Activated CD8-positive, alpha-beta memory T cell treated with anti-CD3 and anti-CD28 coated beads, Interleukin-2, amount 10 ng/mL, durations not matched to agents 7 days and 5 days (primary cell): ENCODE measurements around the gene EEF1A2. TPM values are rescaled to one million over a fixed set of nuclear protein-coding genes. Genes with fewer than 3 reads are reported as not detected.

Experiments used
- ATAC-seq: fragments of 150-1000 bp; cut with Tn5 transposase; one replicate; pipeline ENCODE4 v1.10.0; 2021; ENCODE audit warnings: moderate library complexity
- CTCF ChIA-PET: fragments of 350-600 bp; sonication (Branson Sonifier 250); formaldehyde crosslinking; loops from one replicate; lab custom pipeline; 2021; ENCODE audit warnings: antibody characterized with exemption; lab: Charles Lee
- DNase-seq: peaks from one replicate; pipeline ENCODE4 v3.0.0-alpha.2; 2020
- H3K27ac Mint-ChIP-seq: one replicate; pipeline ENCODE4 v1.8.0; 2021; ENCODE audit warnings: mild to moderate bottlenecking, mixed read lengths
- H3K27me3 Mint-ChIP-seq: one replicate; pipeline ENCODE4 v1.8.0; 2021; ENCODE audit warnings: mixed read lengths
- H3K36me3 Mint-ChIP-seq: one replicate; pipeline ENCODE4 v1.8.0; 2021; ENCODE audit warnings: mild to moderate bottlenecking, mixed read lengths
- H3K4me1 Mint-ChIP-seq: one replicate; pipeline ENCODE4 v1.8.0; 2021; ENCODE audit warnings: mixed read lengths
- H3K4me3 Mint-ChIP-seq: one replicate; pipeline ENCODE4 v1.8.0; 2021; ENCODE audit warnings: mild to moderate bottlenecking, moderate library complexity, mixed read lengths
- H3K9me3 Mint-ChIP-seq: one replicate; pipeline ENCODE4 v1.8.0; 2022; ENCODE audit warnings: low read depth, mixed read lengths
- total RNA-seq, 2 experiments: library from RNA; stranded (reverse); gene quantifications; one replicate each; pipeline ENCODE4 v1.2.3, GENCODE V29; 2021

EEF1A2 gene
- total RNA-seq, 2 experiments from 2014 or later, result 0.84 TPM; not detected in 1

DNA sequence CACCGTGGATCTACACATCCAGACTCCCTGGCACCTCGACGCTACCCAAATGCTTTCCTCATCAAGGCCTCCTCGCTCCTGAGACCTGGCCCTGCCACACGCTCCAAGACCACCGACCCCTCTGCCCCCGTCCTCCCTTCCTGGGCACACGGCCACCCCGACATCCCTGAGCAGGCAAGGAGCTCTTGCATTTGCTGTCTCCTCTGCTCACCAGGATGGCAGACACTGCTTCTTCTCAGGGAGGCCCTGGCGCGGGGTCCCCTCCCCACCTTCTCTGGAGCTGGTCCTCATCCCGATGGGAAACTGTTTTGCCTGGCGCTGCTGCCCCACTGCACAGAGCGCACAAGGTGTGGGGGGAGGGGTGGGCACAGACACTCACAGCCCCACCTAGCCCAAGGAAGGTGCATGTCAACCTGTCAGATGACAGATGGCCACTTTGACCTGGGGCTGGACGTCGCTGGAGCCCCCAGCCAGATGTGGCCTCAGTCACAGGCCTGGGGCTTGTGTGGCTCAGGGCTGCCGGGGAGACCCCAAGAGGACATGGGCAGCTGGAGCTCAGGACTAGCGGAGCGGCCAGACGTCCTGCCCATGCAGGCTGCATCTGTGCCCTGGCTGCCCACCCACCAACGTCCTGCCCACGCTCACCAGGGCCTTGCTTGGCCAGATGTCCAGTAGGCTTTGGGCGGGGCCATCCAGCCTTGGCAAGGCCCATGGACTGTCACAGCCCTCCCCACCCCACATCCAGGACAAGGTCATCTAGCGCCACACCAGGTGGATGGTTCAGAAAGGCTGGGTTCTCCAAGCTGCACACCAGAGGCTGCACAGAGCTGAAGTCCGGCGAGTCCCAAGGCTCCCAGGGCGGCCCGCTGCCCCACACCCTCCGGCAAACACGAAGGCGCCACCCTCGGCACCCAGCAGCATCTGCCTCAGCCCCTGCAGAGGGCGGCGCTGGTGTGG lies 20.3 kb downstream of the EEF1A2 start:
- CTCF ChIA-PET, result no interaction called here
- Mint-ChIP-seq H3K4me1 (peaks cover 2% of the 10 kb centered on the region), H3K27me3 (peaks cover 38% of the 10 kb centered on the region), H3K36me3 (no peaks in the 10 kb centered on the region), H3K9me3 (no peaks in the 10 kb centered on the region), H3K4me3 (no peak overlapping the region), H3K27ac (no peak overlapping the region)
- ATAC-seq, result no peak
- no peak for DNase-seq

DNA sequence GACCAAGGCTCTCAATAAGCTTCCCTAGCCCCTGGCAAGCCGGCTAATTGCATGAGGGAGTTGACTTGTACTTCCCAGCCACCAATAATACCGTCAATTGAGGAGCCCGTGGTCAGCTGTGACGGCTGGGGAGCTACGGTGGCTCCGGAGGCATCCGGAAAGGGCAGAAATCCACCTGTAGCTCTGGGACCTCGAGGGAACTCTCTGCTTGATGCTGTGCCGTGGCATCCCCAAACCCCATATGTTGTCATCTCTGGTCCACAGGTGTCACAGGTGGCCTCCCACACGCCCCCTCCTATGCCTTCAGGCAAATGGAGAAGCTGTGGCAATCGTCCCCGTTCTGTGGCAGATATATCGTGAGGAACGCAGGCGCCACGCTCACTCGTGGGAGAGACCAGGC lies 20.9 kb downstream of the EEF1A2 start:
- Mint-ChIP-seq H3K27ac (no peak overlapping the region), H3K27me3 (peaks cover 43% of the 10 kb centered on the region), H3K4me3 (no peak overlapping the region), H3K4me1 (peaks cover 2% of the 10 kb centered on the region), H3K9me3 (no peaks in the 10 kb centered on the region), H3K36me3 (no peaks in the 10 kb centered on the region)
- DNase-seq (no peak), ATAC-seq (no peak)
- CTCF ChIA-PET, result no interaction called here

DNA sequence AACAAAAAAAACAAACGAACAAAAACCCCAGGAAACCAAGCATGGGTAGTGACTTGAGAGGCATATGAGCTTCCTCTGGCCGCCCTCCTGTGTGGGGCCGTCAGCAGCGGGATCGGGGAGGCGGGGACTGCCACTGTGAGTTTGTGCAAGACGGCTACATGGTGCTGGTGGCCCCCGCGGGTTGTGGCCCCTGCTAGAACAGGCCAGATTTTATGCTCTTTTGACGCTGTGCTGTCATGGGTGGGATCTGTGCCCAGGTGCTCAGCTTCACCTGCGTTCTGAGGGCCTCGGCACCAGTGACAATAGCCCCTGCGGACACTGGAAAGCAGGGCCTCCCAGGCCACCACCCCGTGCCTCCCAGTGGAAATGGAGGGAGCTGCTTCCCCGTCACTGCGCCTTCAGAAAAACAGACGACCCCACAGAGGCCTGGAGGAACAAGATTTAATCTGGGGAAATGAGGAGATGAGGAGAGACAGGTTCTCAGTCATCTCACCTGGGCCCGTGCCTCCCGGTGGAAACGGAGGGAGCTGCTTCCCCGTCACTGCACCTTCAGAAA lies 21.7 kb downstream of the EEF1A2 start:
- H3K27ac Mint-ChIP-seq, result no peak overlapping the region
- peaks cover 41% of the 10 kb centered on the region for H3K27me3 Mint-ChIP-seq
- H3K4me3 Mint-ChIP-seq, result no peak overlapping the region
- H3K36me3 Mint-ChIP-seq, result no peaks in the 10 kb centered on the region
- peaks cover 2% of the 10 kb centered on the region for H3K4me1 Mint-ChIP-seq
- no peaks in the 10 kb centered on the region for H3K9me3 Mint-ChIP-seq
- CTCF ChIA-PET, result no interaction called here
- no peak for DNase-seq
- ATAC-seq, result no peak

- H3K4me1 Mint-ChIP-seq, result peaks cover 2% of the 10 kb centered on the region
- no peaks in the 10 kb centered on the region for H3K36me3 Mint-ChIP-seq
- peaks cover 44% of the 10 kb centered on the region for H3K27me3 Mint-ChIP-seq
- CTCF ChIA-PET, result no interaction called here
- no peak overlapping the region for H3K4me3 Mint-ChIP-seq
- H3K9me3 Mint-ChIP-seq, result no peaks in the 10 kb centered on the region
- ATAC-seq (no peak), DNase-seq (no peak)
- no peak overlapping the region for H3K27ac Mint-ChIP-seq
These were observed 23.7 kb downstream of the EEF1A2 start for GRCh38 chr20:63475209-63475608.

DNA sequence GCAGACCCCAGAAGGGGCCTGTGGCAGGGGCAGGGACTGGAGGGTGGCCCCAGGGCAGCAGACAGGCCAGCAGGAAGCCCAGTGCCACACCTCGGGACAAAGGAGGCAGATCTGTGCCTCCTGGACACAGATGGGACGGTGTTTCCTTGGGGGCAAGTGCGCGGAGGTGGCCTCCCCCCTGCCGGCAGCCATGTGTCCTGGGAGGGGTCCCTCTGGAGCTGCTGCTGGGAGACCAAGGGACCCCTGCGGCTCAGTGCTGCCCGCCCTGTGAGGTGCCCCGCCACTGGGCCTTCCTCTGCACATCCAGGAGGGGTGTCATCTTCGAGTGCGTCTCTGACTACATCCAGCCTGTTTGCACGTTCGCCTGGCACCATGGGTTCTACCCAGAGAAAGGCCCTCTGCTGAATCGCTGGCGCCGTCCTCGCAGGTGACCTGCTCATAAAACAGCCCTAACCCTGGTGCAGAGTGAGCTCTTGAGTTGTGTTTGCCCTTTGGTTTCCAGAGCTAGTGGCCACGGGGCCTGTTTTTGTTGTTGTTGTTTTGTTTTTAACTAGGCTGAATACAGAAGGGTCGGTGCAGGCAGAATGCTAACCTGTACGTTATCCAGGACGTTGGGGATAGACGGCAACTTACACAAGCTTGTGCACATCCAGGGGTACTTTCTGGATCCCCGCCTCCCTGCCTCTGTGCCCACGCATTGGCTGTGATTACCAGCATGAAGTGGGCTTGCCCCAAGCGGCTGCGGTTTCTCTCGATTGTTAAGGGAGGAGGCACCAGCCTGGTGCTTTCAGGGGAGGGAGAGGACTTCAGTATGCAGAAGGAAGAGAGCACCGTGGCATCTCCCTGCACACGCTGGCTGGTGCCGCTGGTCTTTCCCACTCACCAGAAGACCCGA lies 25.1 kb downstream of the EEF1A2 start:
- peaks cover 45% of the 10 kb centered on the region for H3K27me3 Mint-ChIP-seq
- no peak for ATAC-seq
- no peaks in the 10 kb centered on the region for H3K36me3 Mint-ChIP-seq
- peaks cover 2% of the 10 kb centered on the region for H3K4me1 Mint-ChIP-seq
- DNase-seq, result no peak
- H3K4me3 Mint-ChIP-seq, result no peak overlapping the region
- CTCF ChIA-PET, result no interaction called here
- H3K9me3 Mint-ChIP-seq, result no peaks in the 10 kb centered on the region
- H3K27ac Mint-ChIP-seq, result no peak overlapping the region

DNA sequence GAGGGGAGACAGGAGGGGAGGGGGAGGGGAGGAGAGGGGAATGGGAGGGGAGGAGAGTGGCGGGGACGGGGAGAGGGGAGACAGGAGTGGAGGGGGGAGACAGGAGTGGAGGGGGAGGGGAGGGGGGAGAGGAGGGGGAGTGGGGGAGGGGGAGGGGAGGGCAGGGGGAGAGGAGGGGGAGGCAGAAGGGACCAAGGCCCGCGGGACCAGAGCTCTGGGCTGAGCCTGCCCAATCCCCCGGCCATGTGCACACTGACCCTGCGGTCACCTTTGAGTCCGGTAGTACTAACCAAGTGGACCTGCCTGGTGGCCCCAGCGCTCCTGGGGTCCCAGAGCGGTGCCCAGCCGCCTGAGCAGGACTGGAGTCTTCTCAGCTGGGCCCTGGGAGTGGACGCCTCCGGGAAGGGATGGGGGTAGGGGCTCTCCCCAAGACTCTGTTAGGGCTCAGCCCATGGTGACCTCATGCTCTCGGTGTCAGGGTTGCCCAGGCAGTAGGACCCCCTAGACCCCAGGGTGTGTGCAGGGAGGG lies 26.0 kb downstream of the EEF1A2 start:
- Mint-ChIP-seq H3K4me1 (peaks cover 2% of the 10 kb centered on the region), H3K27ac (no peak overlapping the region), H3K36me3 (no peaks in the 10 kb centered on the region), H3K9me3 (no peaks in the 10 kb centered on the region), H3K4me3 (no peak overlapping the region), H3K27me3 (peaks cover 45% of the 10 kb centered on the region)
- CTCF ChIA-PET, result no interaction called here
- ATAC-seq (no peak), DNase-seq (no peak)

- Mint-ChIP-seq H3K9me3 (no peaks in the 10 kb centered on the region), H3K4me3 (no peak within 1 kb of the TSS), H3K27ac (no peak within 1 kb of the TSS), H3K36me3 (no peaks in the 10 kb centered on the region), H3K27me3 (peaks cover 41% of the 10 kb centered on the region), H3K4me1 (peaks cover 2% of the 10 kb centered on the region)
- no peak for ATAC-seq
- CTCF ChIA-PET, result no interaction called here
- DNase-seq, result no peak
These were observed 26.7 kb downstream of the EEF1A2 start, which contains the start of gene KCNQ2 for GRCh38 chr20:63471981-63472831. KCNQ2 (minus strand) TSS chr20:63472655; CDS start chr20:63472463, 192 bp downstream.

GRCh38 chr20:63471717-63471980 lies 27.2 kb downstream of the EEF1A2 start:
- no peaks in the 10 kb centered on the region for H3K36me3 Mint-ChIP-seq
- peaks cover 35% of the 10 kb centered on the region for H3K27me3 Mint-ChIP-seq
- ATAC-seq, result no peak
- DNase-seq, result no peak
- no peak overlapping the region for H3K27ac Mint-ChIP-seq
- H3K4me1 Mint-ChIP-seq, result peaks cover 2% of the 10 kb centered on the region
- H3K4me3 Mint-ChIP-seq, result no peak overlapping the region
- CTCF ChIA-PET, result no interaction called here
- H3K9me3 Mint-ChIP-seq, result no peaks in the 10 kb centered on the region

DNA sequence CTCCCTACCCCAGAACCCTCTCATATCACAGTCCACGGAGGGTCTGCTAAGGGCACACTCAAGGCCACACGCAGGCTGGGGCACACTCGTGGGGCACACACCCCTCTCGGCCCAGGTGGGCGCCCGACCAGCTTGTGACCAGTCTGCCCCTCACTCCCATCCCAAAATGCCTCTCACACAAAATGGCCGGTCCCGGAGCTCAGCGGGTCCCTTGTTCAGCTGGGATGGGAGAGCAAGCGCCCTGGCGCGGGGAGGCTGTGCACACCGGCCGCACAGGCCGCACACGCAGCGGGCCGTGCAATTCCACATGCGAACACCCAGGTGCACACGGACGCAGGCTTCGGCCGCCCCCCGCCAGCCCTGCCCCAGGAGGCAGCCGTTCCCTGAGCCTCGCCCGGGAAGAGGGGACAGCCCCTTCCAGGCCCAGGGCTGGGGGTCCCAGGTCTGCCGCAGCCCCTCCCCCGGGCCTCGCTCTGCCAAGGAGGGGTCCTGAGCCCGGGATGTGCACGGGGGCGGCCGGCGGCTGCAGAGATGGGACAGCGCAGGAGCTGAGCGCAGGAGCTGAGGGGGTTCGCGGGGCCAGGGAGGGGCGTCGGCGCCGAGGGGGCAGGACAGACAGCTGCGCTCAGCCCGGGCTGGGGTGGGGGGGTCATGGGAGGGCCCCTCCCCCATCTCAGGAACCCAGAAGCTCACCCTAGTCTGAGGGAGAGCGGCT lies 27.7 kb downstream of the EEF1A2 start:
- H3K4me1 Mint-ChIP-seq, result peaks cover 2% of the 10 kb centered on the region
- H3K27ac Mint-ChIP-seq, result no peak overlapping the region
- H3K27me3 Mint-ChIP-seq, result peaks cover 32% of the 10 kb centered on the region
- no peak for DNase-seq
- H3K4me3 Mint-ChIP-seq, result no peak overlapping the region
- ATAC-seq, result no peak
- H3K9me3 Mint-ChIP-seq, result no peaks in the 10 kb centered on the region
- no peaks in the 10 kb centered on the region for H3K36me3 Mint-ChIP-seq
- CTCF ChIA-PET, result no interaction called here

GRCh38 chr20:63470410-63470809 lies 28.5 kb downstream of the EEF1A2 start:
- DNase-seq (no peak), ATAC-seq (no peak)
- Mint-ChIP-seq H3K36me3 (no peaks in the 10 kb centered on the region), H3K27me3 (peaks cover 31% of the 10 kb centered on the region), H3K9me3 (no peaks in the 10 kb centered on the region), H3K4me3 (no peak overlapping the region), H3K4me1 (peaks cover 2% of the 10 kb centered on the region), H3K27ac (no peak overlapping the region)
- CTCF ChIA-PET, result no interaction called here

DNA sequence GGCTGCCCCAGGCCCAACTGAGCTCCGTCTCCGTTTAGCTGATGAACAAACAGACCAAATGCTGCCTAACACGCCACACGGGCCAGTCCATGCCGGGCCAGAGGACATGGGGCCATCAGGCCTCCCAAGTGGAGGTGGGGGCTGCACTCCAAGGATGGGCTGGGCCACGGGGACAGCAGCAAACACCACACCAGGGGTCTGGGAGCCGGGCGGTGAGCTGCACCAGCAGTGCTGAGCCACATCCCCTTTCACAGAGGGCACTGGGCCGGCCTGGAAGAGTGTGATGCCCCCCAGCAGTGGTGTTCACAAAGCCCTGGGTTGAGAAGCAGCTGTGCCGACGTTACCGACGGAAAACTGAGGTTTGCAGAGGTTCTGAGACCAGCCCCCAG lies 29.2 kb downstream of the EEF1A2 start:
- Mint-ChIP-seq H3K36me3 (no peaks in the 10 kb centered on the region), H3K27me3 (peaks cover 24% of the 10 kb centered on the region), H3K27ac (no peak overlapping the region), H3K9me3 (no peaks in the 10 kb centered on the region), H3K4me3 (no peak overlapping the region), H3K4me1 (peaks cover 2% of the 10 kb centered on the region)
- ATAC-seq, result no peak
- no peak for DNase-seq
- CTCF ChIA-PET, result no interaction called here

DNA sequence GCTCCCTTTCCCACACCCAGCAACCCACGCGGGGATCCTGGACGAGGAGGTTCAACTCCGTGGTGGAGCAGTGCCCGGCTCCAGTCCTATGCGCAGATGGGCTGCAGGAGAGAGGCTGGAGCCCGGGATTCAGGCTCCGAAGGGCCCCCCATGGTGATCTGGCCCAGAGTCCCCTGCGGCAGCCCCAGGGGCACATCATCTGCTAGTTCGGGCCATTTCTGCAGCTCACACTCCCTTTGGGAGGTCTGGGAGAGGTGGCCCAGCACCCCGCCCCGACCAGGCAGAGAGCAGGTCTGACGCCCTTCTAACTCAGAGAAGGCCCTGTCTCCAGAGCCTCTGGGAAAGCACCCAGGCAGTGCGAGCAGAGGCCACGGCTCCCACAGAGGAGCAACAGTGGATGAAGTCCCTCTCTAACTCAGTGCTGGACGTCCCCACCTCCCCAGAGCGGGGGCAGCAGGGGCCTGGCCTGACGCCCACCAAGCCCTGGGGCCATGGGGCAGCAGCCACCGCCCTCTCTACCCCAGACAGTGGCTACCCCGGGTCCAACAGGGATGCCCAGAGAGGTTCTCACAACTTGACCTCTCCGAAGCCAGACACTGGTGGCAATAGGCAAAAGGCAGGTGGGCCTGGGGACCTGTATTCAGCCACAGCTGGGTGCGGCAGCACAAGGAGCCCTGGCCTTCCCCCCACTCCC lies 29.7 kb downstream of the EEF1A2 start:
- Mint-ChIP-seq H3K9me3 (no peaks in the 10 kb centered on the region), H3K27ac (no peak overlapping the region), H3K27me3 (peaks cover 18% of the 10 kb centered on the region), H3K4me1 (peaks cover 2% of the 10 kb centered on the region), H3K4me3 (no peak overlapping the region), H3K36me3 (no peaks in the 10 kb centered on the region)
- CTCF ChIA-PET, result no interaction called here
- no peak for ATAC-seq
- no peak for DNase-seq
